Gastroesophageal sphincter (tissue), 3 donors: ENCODE data around the gene MYH7.
A peak's percentile ranks its signal among the peaks of the same experiment; 100 is the strongest.

Experiments
- EP300 ChIP-seq: sonication (generic); formaldehyde crosslinking; IDR thresholded peaks from one replicate; pipeline ENCODE4 v1.6.1; 2017; ENCODE audit warnings: antibody characterized with exemption, mild to moderate bottlenecking
- POLR2A ChIP-seq, 2 donors: fragments of 450-650 bp; IDR thresholded peaks; one replicate each; pipeline ENCODE4 v1.6.1; 2017; ENCODE audit warnings: antibody characterized with exemption in 2 of 2, mild to moderate bottlenecking in 2 of 2, moderate library complexity in 1 of 2
- POLR2AphosphoS5 ChIP-seq: sonication (generic); formaldehyde crosslinking; IDR thresholded peaks from one replicate; pipeline ENCODE4 v1.6.1; 2017; ENCODE audit warnings: antibody characterized with exemption
- TF ChIP-seq, protein P1 (sequence below), 4 experiments: fragments of 200-600 bp in 2 of 4; fragments of 450-650 bp in 2 of 4; sonication (generic) in 1 of 4; IDR thresholded peaks; one replicate each; pipeline ENCODE4 v1.5.1; 2017 to 2019; ENCODE audit warnings: antibody characterized with exemption in 4 of 4, mild to moderate bottlenecking in 2 of 4, moderate library complexity in 2 of 4

DNA sequence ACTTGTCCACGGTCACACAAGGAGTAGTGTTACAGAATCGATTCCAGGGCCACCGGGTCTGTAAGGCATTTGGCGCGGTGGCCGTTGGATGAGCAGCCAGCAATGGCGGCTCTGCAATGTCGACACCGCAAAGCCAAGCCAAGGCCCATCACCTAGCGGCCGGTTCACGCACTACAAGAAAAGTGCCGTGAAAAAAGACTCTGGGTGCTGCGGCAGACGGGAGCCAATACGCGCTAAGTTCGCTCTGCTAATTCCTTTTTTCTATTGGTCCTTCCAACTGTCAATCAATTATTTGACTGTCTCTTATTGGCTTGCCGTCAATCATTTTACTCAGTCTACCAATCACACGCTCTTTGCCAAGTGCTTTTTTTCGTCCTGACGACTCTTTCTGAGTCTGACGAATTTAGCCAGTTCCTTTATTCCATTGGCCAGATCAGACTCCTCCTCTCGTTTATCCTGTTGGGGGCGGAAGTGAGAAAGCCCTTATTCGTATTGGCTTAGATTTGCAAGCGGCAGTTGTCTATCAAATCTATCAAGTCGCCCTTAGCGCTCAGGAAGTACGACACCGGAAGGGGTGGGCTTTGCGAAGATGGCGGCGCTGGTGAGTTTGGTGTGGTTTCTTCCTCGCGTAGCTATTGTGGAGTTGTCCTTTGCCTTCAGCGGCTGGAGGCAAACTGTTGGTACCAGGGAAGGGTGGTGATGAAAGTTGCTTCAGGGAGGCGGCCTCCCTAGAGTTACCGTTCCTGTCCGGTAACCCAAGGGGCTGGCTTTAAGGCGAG is 33.9 kb upstream of the MYH7 start, which contains the start of gene NGDN:
- TF ChIP-seq POLR2A (IDR thresholded peaks at IDR 0.05) (peak; percentile 42 to 63), POLR2AphosphoS5 (peak; percentile 89), EP300 (no peak)
- TF ChIP-seq, protein P1, sequence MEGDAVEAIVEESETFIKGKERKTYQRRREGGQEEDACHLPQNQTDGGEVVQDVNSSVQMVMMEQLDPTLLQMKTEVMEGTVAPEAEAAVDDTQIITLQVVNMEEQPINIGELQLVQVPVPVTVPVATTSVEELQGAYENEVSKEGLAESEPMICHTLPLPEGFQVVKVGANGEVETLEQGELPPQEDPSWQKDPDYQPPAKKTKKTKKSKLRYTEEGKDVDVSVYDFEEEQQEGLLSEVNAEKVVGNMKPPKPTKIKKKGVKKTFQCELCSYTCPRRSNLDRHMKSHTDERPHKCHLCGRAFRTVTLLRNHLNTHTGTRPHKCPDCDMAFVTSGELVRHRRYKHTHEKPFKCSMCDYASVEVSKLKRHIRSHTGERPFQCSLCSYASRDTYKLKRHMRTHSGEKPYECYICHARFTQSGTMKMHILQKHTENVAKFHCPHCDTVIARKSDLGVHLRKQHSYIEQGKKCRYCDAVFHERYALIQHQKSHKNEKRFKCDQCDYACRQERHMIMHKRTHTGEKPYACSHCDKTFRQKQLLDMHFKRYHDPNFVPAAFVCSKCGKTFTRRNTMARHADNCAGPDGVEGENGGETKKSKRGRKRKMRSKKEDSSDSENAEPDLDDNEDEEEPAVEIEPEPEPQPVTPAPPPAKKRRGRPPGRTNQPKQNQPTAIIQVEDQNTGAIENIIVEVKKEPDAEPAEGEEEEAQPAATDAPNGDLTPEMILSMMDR (IDR thresholded peaks at IDR 0.05) = peak; percentile 64 to 95 (median 88)
